DND-41 (cell line): ENCODE measurements around the gene PPP1R14B.

Experiments used
- ATAC-seq: fragments of 200-7000 bp; cut with Tn5 transposase; 3 replicates; pipeline ENCODE4 v1.9.1; 2021; ENCODE audit warnings: low read depth; ENCODE audit not compliant: insufficient read depth
- DNase-seq: peaks from one replicate; pipeline ENCODE4 v3.0.0-alpha.2; 2020
- H2AFZ ChIP-seq: 2 replicates; pipeline ENCODE4 v1.6.0; 2012; ENCODE audit warnings: low read depth, low read length
- H3K27ac ChIP-seq: 2 replicates; pipeline ENCODE4 v1.5.1; 2012; ENCODE audit warnings: low read length, inconsistent platforms
- H3K27me3 ChIP-seq: fragments of 200-600 bp; sonication (generic); 2 replicates; pipeline ENCODE4 v1.6.0; 2012; ENCODE audit warnings: low read length, mild to moderate bottlenecking, inconsistent platforms; ENCODE audit not compliant: insufficient read depth, poor library complexity
- H3K36me3 ChIP-seq: 2 replicates; pipeline ENCODE4 v1.5.1; 2012; ENCODE audit warnings: low read length, inconsistent platforms; ENCODE audit not compliant: insufficient read depth
- H3K4me1 ChIP-seq: 2 replicates; pipeline ENCODE4 v1.5.1; 2012; ENCODE audit warnings: mild to moderate bottlenecking, low read length; ENCODE audit not compliant: insufficient read depth
- H3K4me2 ChIP-seq: 2 replicates; pipeline ENCODE4 v1.6.0; 2012; ENCODE audit warnings: mild to moderate bottlenecking, moderate library complexity, low read length, inconsistent platforms; ENCODE audit not compliant: insufficient read depth
- H3K4me3 ChIP-seq, 2 experiments: fragments of 200-600 bp in 1 of 2; shearing (Covaris generic) in 1 of 2; 2 replicates each; pipeline ENCODE4 v1.5.1; 2012 to 2016; ENCODE audit warnings: inconsistent platforms in 2 of 2, low read length in 2 of 2, mild to moderate bottlenecking in 2 of 2, low read depth in 1 of 2, moderate library complexity in 1 of 2
- H3K79me2 ChIP-seq: 2 replicates; pipeline ENCODE4 v1.6.0; 2012; ENCODE audit warnings: low read length, inconsistent platforms; ENCODE audit not compliant: insufficient read depth
- H3K9ac ChIP-seq: 2 replicates; pipeline ENCODE4 v1.6.0; 2012; ENCODE audit warnings: low read depth, mild to moderate bottlenecking, inconsistent platforms, low read length, moderate library complexity
- H3K9me3 ChIP-seq: 2 replicates; pipeline ENCODE4 v1.5.1; 2012; ENCODE audit warnings: low read length, moderate library complexity, mild to moderate bottlenecking, inconsistent platforms; ENCODE audit not compliant: insufficient read depth, severe bottlenecking
- H4K20me1 ChIP-seq: 2 replicates; pipeline ENCODE4 v1.6.0; 2012; ENCODE audit warnings: low read length; ENCODE audit not compliant: insufficient read depth
- CTCF ChIP-seq: IDR thresholded peaks from 2 replicates; pipeline ENCODE4 v1.5.1; 2012; ENCODE audit warnings: borderline replicate concordance, low read length, moderate library complexity, mild to moderate bottlenecking; ENCODE audit not compliant: poor library complexity, severe bottlenecking; ENCODE audit errors: extremely low read depth
- EZH2 ChIP-seq: IDR thresholded peaks from 3 replicates; pipeline ENCODE4 v1.6.1; 2012; ENCODE audit warnings: borderline replicate concordance, low read depth, mild to moderate bottlenecking, moderate library complexity, low read length, inconsistent platforms; ENCODE audit not compliant: severe bottlenecking

Gene PPP1R14B

GRCh38 chr11:64210301-64211020 is 36.3 kb downstream of the PPP1R14B start:
- H3K9me3 ChIP-seq: no peaks in the 10 kb centered on the region
- no peak overlapping the region for H3K27ac ChIP-seq
- H3K4me3 ChIP-seq: no peak overlapping the region
- peaks cover 68% of the 10 kb centered on the region for H3K36me3 ChIP-seq
- H4K20me1 ChIP-seq: peaks cover 10% of the 10 kb centered on the region; the same call in 1 of the 2 replicates
- DNase-seq (no peak), ATAC-seq (no peak)
- H3K9ac ChIP-seq: no peak overlapping the region
- TF ChIP-seq EZH2 (no peak), CTCF (no peak)
- peaks cover 34% of the 10 kb centered on the region for H3K4me1 ChIP-seq
- H3K79me2 ChIP-seq: peaks cover 17% of the 10 kb centered on the region
- H2AFZ ChIP-seq: no peak overlapping the region
- no peak overlapping the region for H3K4me2 ChIP-seq
- no peaks in the 10 kb centered on the region for H3K27me3 ChIP-seq

GRCh38 chr11:64209563-64209843 is 37.2 kb downstream of the PPP1R14B start:
- H4K20me1 ChIP-seq: peaks cover 13% of the 10 kb centered on the region
- no peak overlapping the region for H2AFZ ChIP-seq
- ATAC-seq: no peak
- peaks cover 41% of the 10 kb centered on the region for H3K4me1 ChIP-seq
- no peaks in the 10 kb centered on the region for H3K27me3 ChIP-seq
- DNase-seq: no peak
- TF ChIP-seq CTCF (no peak), EZH2 (no peak)
- no peak overlapping the region for H3K4me2 ChIP-seq
- no peaks in the 10 kb centered on the region for H3K9me3 ChIP-seq
- H3K79me2 ChIP-seq: peaks cover 17% of the 10 kb centered on the region
- H3K9ac ChIP-seq: no peak overlapping the region
- H3K27ac ChIP-seq: no peak overlapping the region
- H3K36me3 ChIP-seq: peaks cover 70% of the 10 kb centered on the region
- H3K4me3 ChIP-seq: no peak overlapping the region

DNA sequence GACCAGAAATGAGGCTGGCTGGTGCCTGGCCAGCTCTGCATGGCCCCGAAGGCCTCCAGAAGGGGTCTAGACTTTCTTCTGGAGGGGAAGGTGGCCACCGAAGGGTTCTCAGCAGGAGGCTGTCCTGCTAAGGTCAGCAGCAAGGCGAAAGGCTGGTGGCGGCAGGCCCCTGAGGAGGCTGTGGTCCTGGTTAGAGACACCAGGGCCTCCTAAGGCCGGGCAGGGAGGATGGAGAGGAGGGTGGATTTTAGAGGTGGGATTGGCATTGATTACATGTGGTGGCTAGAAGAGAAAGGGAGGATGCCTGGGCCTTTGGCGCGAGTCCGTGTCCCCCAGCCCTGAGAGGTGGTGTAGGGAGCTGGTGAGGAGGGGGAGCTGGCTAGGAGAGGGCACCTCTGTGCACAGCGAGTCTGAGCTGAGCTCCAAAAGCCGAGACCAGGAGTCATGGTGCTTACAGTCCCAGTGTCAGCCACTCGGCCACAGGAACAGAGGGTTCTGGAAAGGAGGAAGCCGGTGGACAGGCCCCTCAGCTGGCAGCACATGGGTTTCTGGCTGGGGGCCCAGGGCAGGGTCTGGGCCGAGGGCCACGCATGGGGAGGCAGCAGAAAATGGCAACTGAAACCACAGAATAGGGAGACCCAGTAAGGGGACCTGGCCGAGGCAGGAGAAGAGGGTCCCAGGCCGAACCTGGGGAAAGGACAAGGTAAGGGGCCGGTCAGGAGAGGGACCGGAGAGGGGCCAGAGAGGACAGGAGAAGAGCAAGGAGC is 37.8 kb downstream of the PPP1R14B start:
- Histone ChIP-seq H3K9ac (no peak overlapping the region; the same call in 1 of the 2 replicates), H4K20me1 (peaks cover 18% of the 10 kb centered on the region), H3K4me2 (no peak overlapping the region), H3K4me3 (no peak overlapping the region), H3K4me1 (peaks cover 45% of the 10 kb centered on the region), H2AFZ (no peak overlapping the region), H3K9me3 (no peaks in the 10 kb centered on the region), H3K79me2 (peaks cover 17% of the 10 kb centered on the region), H3K36me3 (peaks cover 69% of the 10 kb centered on the region), H3K27ac (peak overlapping the region; percentile 93), H3K27me3 (no peaks in the 10 kb centered on the region)
- ATAC-seq (no peak), DNase-seq (no peak)
- no peak for TF ChIP-seq CTCF
- no peak for TF ChIP-seq EZH2
